Measurements from ENCODE around the gene FARSB. TPM values are rescaled to one million over a fixed set of nuclear protein-coding genes. Genes with fewer than 3 reads are reported as not detected.

The FARSB gene
- total RNA-seq, 1 experiment from 2014 or later: 38.6 TPM

GRCh38 chr2:222526480-222527277 is 129.2 kb downstream of the FARSB start:
- no peak for DNase-seq
- no peaks in the 10 kb centered on the region for H3K36me3 ChIP-seq (replicated peaks; ENCODE audit: control insufficient read depth, insufficient read depth, low read length)
- H3K27me3 ChIP-seq (ENCODE audit: control insufficient read depth, insufficient read depth, low read length): no peaks in the 10 kb centered on the region
- no peak overlapping the region for H3K4me3 ChIP-seq (ENCODE audit: insufficient read depth, low read depth, low read length)

- Histone ChIP-seq H3K36me3 (replicated peaks; ENCODE audit: control insufficient read depth, insufficient read depth, low read length) (no peaks in the 10 kb centered on the region), H3K4me3 (ENCODE audit: insufficient read depth, low read depth, low read length) (no peak overlapping the region), H3K27me3 (ENCODE audit: control insufficient read depth, insufficient read depth, low read length) (no peaks in the 10 kb centered on the region)
- DNase-seq: no peak
Observed at GRCh38 chr2:222525811-222526210, 130.1 kb downstream of the FARSB start.

GRCh38 chr2:222523783-222524544 is 131.9 kb downstream of the FARSB start:
- Histone ChIP-seq H3K27me3 (ENCODE audit: control insufficient read depth, insufficient read depth, low read length) (no peaks in the 10 kb centered on the region), H3K4me3 (ENCODE audit: insufficient read depth, low read depth, low read length) (no peak overlapping the region), H3K36me3 (replicated peaks; ENCODE audit: control insufficient read depth, insufficient read depth, low read length) (no peaks in the 10 kb centered on the region)
- DNase-seq: no peak

GRCh38 chr2:222522082-222522481 is 133.8 kb downstream of the FARSB start:
- Histone ChIP-seq H3K4me3 (ENCODE audit: insufficient read depth, low read depth, low read length) (no peak overlapping the region), H3K36me3 (replicated peaks; ENCODE audit: control insufficient read depth, insufficient read depth, low read length) (no peaks in the 10 kb centered on the region), H3K27me3 (ENCODE audit: control insufficient read depth, insufficient read depth, low read length) (no peaks in the 10 kb centered on the region; the same call in 1 of the 2 replicates)
- DNase-seq: no peak

- H3K27me3 ChIP-seq (ENCODE audit: control insufficient read depth, insufficient read depth, low read length): no peaks in the 10 kb centered on the region; the same call in 1 of the 2 replicates
- DNase-seq: no peak
- H3K4me3 ChIP-seq (ENCODE audit: insufficient read depth, low read depth, low read length): no peak overlapping the region
- H3K36me3 ChIP-seq (replicated peaks; ENCODE audit: control insufficient read depth, insufficient read depth, low read length): no peaks in the 10 kb centered on the region
Observed at GRCh38 chr2:222521099-222521498, 134.8 kb downstream of the FARSB start.

Other genes with a start within 250 kb of the FARSB start
- not detected in 2 replicates for gene SGPP2, start 231.5 kb downstream of the FARSB start, total RNA-seq (2014; rRNA removed; shearing (Covaris generic))
- not detected in 2 replicates for gene MOGAT1, start 15.6 kb upstream of the FARSB start, total RNA-seq (2014; rRNA removed; shearing (Covaris generic))
- gene ACSL3, start 204.9 kb upstream of the FARSB start, total RNA-seq (2014; rRNA removed; shearing (Covaris generic)): 83.5 and 108 TPM in 2 replicates

All from H7 (cell line).